Stimulated activated CD8-positive, alpha-beta memory T cell treated with anti-CD3 and anti-CD28 coated beads, Interleukin-2, amount 100 ng/mL, for 48 hours (primary cell): ENCODE measurements around the gene THY1.
"Not testable (repeated sequence)": the region's sequence is repeated elsewhere in the genome, so short reads cannot be mapped to it uniquely, and the experiment has no call there.

Experiments
- DNase-seq, 2 donors: peaks; one replicate each; pipeline ENCODE4 v3.0.0-alpha.2; 2020; ENCODE audit warnings: low read depth in 2 of 2

THY1 gene

GRCh38 chr11:119445850-119446249 lies 22.9 kb upstream of the THY1 start:
- DNase-seq: no peak

GRCh38 chr11:119445379-119445778 lies 22.4 kb upstream of the THY1 start:
- no peak for DNase-seq

- DNase-seq: no peak
Measured at GRCh38 chr11:119441898-119442243, 18.9 kb upstream of the THY1 start.

GRCh38 chr11:119438599-119438998 lies 15.6 kb upstream of the THY1 start:
- no peak for DNase-seq

- not testable (repeated sequence) for DNase-seq
Measured at GRCh38 chr11:119437521-119437920, 14.5 kb upstream of the THY1 start.

- no peak for DNase-seq
Measured at GRCh38 chr11:119436711-119437110, 13.7 kb upstream of the THY1 start.

- DNase-seq: no peak
Measured at GRCh38 chr11:119436093-119436492, 13.1 kb upstream of the THY1 start.

- DNase-seq: no peak
Measured at GRCh38 chr11:119434591-119435330, 11.8 kb upstream of the THY1 start.

- no peak for DNase-seq
Measured at GRCh38 chr11:119433358-119433725, 10.4 kb upstream of the THY1 start.

GRCh38 chr11:119432484-119433357 lies 9.7 kb upstream of the THY1 start:
- DNase-seq: no peak

GRCh38 chr11:119431523-119431922 lies 8.6 kb upstream of the THY1 start:
- no peak for DNase-seq

GRCh38 chr11:119427279-119427678 lies 4.3 kb upstream of the THY1 start:
- DNase-seq: no peak

GRCh38 chr11:119426142-119426541 lies 3.2 kb upstream of the THY1 start:
- no peak for DNase-seq

GRCh38 chr11:119424775-119425174 lies 1.8 kb upstream of the THY1 start:
- no peak for DNase-seq

GRCh38 chr11:119424276-119424675 lies 1.3 kb upstream of the THY1 start:
- no peak for DNase-seq

GRCh38 chr11:119423509-119424254 lies 710 bp upstream of the THY1 start:
- no peak for DNase-seq

- no peak for DNase-seq
Measured at GRCh38 chr11:119421941-119422808, 797 bp downstream of the THY1 start.

GRCh38 chr11:119421351-119421750 lies 1.6 kb downstream of the THY1 start:
- DNase-seq: no peak

GRCh38 chr11:119420631-119421030 lies 2.3 kb downstream of the THY1 start:
- DNase-seq: no peak

- DNase-seq: no peak
Measured at GRCh38 chr11:119419834-119420492, 3.0 kb downstream of the THY1 start.

- no peak for DNase-seq
Measured at GRCh38 chr11:119419246-119419645, 3.7 kb downstream of the THY1 start.
